Coronary artery (tissue), 2 donors: ENCODE results near the gene RRAS2.

ENCODE experiments used
- DNase-seq: peaks from one replicate; pipeline ENCODE4 v3.0.0-alpha.2; 2017; ENCODE audit warnings: low spot score
- H3K27ac ChIP-seq, 2 donors: fragments of 200-600 bp; sonication (generic); one replicate each; pipeline ENCODE4 v1.5.1; 2016 to 2019
- H3K4me3 ChIP-seq: fragments of 200-600 bp; sonication (generic); 2 replicates; pipeline ENCODE4 v1.5.1; 2016; ENCODE audit warnings: mild to moderate bottlenecking, moderate library complexity
- TF ChIP-seq, protein P1 (sequence below): fragments of 200-600 bp; sonication (generic); IDR thresholded peaks from one replicate; pipeline ENCODE4 v1.5.1; 2019; ENCODE audit warnings: antibody characterized with exemption

The RRAS2 gene

DNA sequence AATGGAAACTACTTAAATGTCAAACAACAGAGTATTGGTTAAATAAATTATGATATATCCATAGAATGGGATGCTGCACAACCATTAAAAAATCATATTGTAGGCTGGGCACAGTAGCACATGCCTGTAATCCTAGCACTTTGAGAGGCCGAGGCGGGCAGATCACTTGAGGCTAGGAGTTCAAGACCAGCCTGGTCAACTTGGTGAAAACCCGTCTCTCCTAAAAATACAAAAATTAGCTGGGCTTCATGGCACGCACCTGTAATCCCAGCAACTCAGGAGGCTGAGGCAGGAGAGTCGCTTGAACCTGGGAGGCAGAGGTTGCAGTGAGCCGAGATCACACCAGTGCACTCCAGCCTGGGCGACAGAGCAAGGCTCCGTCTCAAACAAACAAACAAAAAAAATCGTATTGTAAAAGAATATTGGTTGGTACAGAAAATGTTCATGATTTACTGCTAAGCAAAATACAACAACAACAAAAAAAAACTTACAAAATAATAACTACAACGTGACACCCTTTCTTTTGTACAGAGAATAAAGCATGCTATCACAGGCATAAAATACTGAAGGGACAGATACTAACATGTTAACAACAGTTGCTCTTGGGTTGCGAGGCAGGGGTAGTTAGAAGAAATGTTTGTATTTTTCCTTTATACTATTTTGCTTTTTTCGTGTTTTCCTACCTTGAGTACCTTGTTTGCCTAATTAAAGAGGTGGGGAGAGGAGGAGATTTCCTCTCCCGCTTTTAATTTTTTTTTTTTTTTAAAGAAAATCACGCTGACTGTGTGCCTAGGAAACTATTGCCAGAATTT lies 21.3 kb upstream of the RRAS2 start:
- Histone ChIP-seq H3K4me3 (peak overlapping the region; percentile 71), H3K27ac (peak overlapping the region in 1 of 2 donors; percentile 68)
- TF ChIP-seq, protein P1, sequence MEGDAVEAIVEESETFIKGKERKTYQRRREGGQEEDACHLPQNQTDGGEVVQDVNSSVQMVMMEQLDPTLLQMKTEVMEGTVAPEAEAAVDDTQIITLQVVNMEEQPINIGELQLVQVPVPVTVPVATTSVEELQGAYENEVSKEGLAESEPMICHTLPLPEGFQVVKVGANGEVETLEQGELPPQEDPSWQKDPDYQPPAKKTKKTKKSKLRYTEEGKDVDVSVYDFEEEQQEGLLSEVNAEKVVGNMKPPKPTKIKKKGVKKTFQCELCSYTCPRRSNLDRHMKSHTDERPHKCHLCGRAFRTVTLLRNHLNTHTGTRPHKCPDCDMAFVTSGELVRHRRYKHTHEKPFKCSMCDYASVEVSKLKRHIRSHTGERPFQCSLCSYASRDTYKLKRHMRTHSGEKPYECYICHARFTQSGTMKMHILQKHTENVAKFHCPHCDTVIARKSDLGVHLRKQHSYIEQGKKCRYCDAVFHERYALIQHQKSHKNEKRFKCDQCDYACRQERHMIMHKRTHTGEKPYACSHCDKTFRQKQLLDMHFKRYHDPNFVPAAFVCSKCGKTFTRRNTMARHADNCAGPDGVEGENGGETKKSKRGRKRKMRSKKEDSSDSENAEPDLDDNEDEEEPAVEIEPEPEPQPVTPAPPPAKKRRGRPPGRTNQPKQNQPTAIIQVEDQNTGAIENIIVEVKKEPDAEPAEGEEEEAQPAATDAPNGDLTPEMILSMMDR = no peak
- DNase-seq = no peak

DNA sequence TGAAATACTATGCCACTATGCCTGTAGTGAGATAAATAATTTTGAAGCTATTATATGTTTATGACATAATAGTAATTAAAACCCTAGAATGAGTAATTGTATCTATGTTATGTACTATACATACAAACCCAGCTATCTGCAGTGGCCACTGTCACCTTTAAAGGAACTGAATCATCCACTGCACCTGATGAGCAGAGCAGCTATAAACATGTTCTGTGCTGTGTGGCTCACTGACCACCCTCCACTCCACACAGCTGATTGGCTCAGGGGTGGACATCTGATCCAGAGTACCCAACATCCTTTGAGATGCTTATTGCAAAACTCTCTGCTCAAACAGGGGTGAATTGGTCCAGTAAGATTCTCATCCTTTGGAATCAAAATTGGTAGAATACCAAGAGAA lies 19.2 kb upstream of the RRAS2 start:
- TF ChIP-seq, protein P1 = no peak
- Histone ChIP-seq H3K4me3 (no peak overlapping the region), H3K27ac (no peak overlapping the region)
- DNase-seq = no peak

DNA sequence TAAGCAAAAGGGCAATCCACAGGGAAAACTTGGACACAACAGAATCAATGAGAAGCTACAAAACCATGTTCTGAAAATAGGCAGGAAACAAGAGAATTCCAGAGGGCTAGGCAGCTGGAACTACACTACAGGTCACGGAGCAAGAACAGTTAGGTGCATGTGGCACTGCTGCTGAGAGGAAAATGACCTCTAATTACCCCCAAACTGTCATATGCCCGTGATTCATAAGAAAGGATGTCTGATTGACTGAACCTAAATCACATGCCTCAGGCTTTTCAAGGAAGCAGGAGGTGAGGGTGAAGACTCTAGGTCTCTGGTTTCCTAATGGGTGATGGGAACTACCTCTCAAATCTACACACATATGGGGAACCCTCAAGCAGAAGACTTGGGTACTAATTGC lies 17.9 kb upstream of the RRAS2 start:
- Histone ChIP-seq H3K4me3 (no peak overlapping the region), H3K27ac (no peak overlapping the region)
- no peak for DNase-seq
- TF ChIP-seq, protein P1 = no peak

DNA sequence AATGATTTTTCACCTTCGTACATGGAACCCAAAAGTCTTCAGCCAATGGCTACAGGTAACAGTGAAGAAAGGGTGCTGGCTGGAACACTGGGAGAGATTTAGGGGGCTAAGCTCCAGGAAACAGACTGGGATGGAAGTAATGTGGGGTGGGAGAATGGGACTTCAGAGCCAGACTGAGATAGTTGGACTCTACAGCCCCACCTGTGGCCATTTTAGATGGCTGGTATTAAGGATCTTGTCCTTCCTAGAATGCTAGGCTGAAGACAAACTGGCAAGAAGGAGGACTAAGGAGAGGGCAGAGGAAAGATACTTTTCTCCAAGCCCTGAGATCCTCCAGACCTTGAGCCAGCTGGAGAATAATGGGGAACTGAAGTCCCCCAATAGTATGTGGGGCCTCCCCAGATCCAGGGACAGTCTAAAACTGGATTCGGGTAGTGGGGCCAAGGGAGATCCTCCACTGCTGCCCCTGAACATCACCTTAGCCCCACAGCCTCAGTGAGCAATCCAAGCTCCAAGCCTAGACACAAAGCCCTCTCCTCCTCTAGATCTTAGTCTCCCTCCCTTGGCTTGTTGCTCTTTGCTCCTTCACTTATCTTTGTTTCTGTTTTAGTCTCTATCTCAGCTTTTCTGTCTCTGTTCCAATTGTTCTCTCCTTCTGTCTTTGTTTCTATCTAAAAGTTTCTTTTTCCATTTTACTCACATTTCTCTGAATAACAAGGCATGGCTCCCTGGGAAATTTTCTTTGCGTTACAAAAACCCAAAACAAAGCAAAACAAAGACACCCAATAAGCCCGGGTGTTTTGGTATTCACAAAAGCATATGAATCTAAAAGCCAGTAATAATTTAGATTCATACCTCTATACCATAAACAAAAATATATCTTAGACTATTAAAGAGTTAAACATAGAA lies 16.2 kb upstream of the RRAS2 start:
- Histone ChIP-seq H3K4me3 (no peak overlapping the region), H3K27ac (peak overlapping the region; percentile 51)
- no peak for DNase-seq
- TF ChIP-seq, protein P1 = no peak

DNA sequence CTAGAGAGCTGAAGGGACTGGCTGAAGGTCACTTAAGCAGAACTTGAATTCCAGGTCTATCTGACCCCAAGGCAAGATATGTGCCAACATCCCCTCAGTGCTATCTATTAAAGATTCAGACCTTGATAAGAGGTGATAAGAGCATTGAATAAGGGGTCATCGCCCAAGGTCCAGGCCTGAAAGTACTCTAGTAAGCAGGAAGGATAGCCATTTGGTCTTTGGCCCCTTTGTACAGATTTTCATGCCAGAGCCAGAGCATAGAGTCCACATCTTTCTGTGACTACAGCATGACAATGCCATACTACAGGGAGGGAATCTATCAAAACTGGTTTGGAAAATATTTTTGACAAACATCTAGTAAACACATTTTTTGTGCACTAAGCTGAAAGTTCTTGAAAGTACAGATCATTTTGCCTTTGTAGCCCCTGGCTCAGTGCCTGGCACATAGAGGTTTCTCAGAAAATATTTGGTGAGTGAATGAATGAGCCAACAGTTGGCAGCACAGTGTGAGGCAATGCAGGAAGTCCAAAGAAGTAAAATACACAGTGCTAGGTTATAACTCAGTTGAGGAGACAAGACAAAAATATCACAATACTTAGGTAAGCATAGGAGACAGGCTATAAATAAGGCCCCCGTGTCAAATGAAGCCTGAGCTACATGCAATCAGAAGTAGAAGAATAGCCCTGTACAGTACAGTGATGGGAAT lies 15.1 kb upstream of the RRAS2 start:
- no peak for DNase-seq
- Histone ChIP-seq H3K27ac (peak overlapping the region; percentile 63 to 80), H3K4me3 (no peak overlapping the region)
- TF ChIP-seq, protein P1 = no peak

DNA sequence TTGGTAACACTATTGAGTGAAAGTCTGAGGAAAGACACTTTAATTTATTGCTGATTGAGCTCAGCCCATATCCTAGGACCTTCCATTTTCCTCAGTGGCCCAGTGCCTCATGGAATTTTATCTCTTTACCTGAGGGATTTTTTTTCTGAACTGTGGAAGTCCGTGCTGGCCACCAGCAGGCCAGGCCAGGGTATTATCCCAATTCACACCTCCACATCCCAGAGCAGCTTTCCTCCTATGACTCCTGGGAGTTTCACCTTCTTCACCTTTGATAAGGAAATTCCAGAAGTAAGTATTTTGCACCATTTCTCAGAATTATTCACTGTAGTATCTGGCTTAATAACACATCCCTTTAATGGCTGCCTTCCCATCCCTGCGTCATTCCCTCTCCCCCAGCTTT lies 13.0 kb upstream of the RRAS2 start:
- Histone ChIP-seq H3K27ac (no peak overlapping the region), H3K4me3 (no peak overlapping the region)
- TF ChIP-seq, protein P1 = no peak
- no peak for DNase-seq
